Loucy (cell line): ENCODE results near the gene FAM180A.

Experiments used
- H2AFZ ChIP-seq: fragments of 200-600 bp; sonication (generic); 2 replicates; pipeline ENCODE4 v1.6.0; 2016; ENCODE audit warnings: antibody characterized with exemption, mild to moderate bottlenecking, low read length, moderate library complexity
- H3F3A ChIP-seq: fragments of 200-600 bp; 2 replicates; pipeline ENCODE4 v1.6.0; 2016; ENCODE audit warnings: antibody characterized with exemption, low read depth, mild to moderate bottlenecking
- H3K27me3 ChIP-seq: fragments of 200-600 bp; sonication (generic); 2 replicates; pipeline ENCODE4 v1.6.1; 2014; ENCODE audit warnings: low read length, mild to moderate bottlenecking; ENCODE audit not compliant: insufficient read depth, poor library complexity, severe bottlenecking
- H3K36me3 ChIP-seq: fragments of 200-600 bp; sonication (generic); 2 replicates; pipeline ENCODE4 v1.6.1; 2016; ENCODE audit warnings: low read length; ENCODE audit not compliant: insufficient read depth
- H3K4me1 ChIP-seq: fragments of 200-600 bp; sonication (generic); 2 replicates; pipeline ENCODE4 v1.5.1; 2014; ENCODE audit warnings: low read length, mild to moderate bottlenecking; ENCODE audit not compliant: insufficient read depth, poor library complexity, severe bottlenecking
- H3K4me2 ChIP-seq: fragments of 200-600 bp; sonication (generic); 2 replicates; pipeline ENCODE4 v1.6.0; 2014; ENCODE audit warnings: antibody characterized with exemption, low read length, low read depth, mild to moderate bottlenecking; ENCODE audit not compliant: poor library complexity, severe bottlenecking
- H3K4me3 ChIP-seq: fragments of 200-600 bp; sonication (generic); 2 replicates; pipeline ENCODE4 v1.5.1; 2014; ENCODE audit warnings: low read length, mild to moderate bottlenecking, mixed read lengths; ENCODE audit not compliant: poor library complexity, severe bottlenecking
- H3K79me2 ChIP-seq: fragments of 200-600 bp; sonication (generic); 2 replicates; pipeline ENCODE4 v1.6.1; 2014; ENCODE audit warnings: low read length; ENCODE audit not compliant: insufficient read depth
- H3K9ac ChIP-seq: fragments of 200-600 bp; sonication (generic); 2 replicates; pipeline ENCODE4 v1.6.0; 2014; ENCODE audit warnings: mild to moderate bottlenecking, low read depth, low read length, moderate library complexity; ENCODE audit not compliant: poor library complexity, severe bottlenecking
- H3K9me2 ChIP-seq: fragments of 200-600 bp; sonication (generic); replicated peaks from 2 replicates; pipeline ENCODE4 v1.6.1; 2016; ENCODE audit warnings: low read depth, low read length, mixed read lengths
- H3K9me3 ChIP-seq: fragments of 200-600 bp; sonication (generic); 2 replicates; pipeline ENCODE4 v1.6.1; 2014; ENCODE audit warnings: mild to moderate bottlenecking, antibody characterized with exemption, low read length, low read depth; ENCODE audit not compliant: insufficient read depth
- H4K20me1 ChIP-seq: fragments of 200-600 bp; sonication (generic); 2 replicates; pipeline ENCODE4 v1.6.0; 2014; ENCODE audit warnings: antibody characterized with exemption, low read length, mild to moderate bottlenecking; ENCODE audit not compliant: insufficient read depth, poor library complexity, severe bottlenecking
- CTCF ChIP-seq: fragments of 200-600 bp; sonication (generic); conservative IDR thresholded peaks from 2 replicates; pipeline ENCODE4 v1.5.1; 2014; ENCODE audit warnings: mild to moderate bottlenecking, antibody characterized with exemption, low read length
- EZH2phosphoT487 ChIP-seq: fragments of 200-600 bp; IDR thresholded peaks from 2 replicates; pipeline ENCODE4 v1.6.1; 2018; ENCODE audit warnings: antibody characterized with exemption, mild to moderate bottlenecking, moderate library complexity, borderline replicate concordance

Gene FAM180A

GRCh38 chr7:135728136-135728669, 20.4 kb downstream of the FAM180A start, which contains the start of gene SLC13A4:
SLC13A4 (minus strand) TSS chr7:135728186; CDS start chr7:135727496, 690 bp downstream.
- H3K9ac ChIP-seq: no peak within 1 kb of the TSS
- H3K36me3 ChIP-seq: no peaks in the 10 kb centered on the region
- H3K9me3 ChIP-seq: no peaks in the 10 kb centered on the region
- H3K4me2 ChIP-seq: no peak within 1 kb of the TSS
- H4K20me1 ChIP-seq: no peaks in the 10 kb centered on the region
- TF ChIP-seq CTCF: no peak
- TF ChIP-seq EZH2phosphoT487: no peak
- no peaks in the 10 kb centered on the region for H3K79me2 ChIP-seq
- no peaks in the 10 kb centered on the region for H3K27me3 ChIP-seq
- no peaks in the 10 kb centered on the region for H3K4me1 ChIP-seq
- no peaks in the 10 kb centered on the region for H3F3A ChIP-seq
- no peaks in the 10 kb centered on the region for H3K9me2 ChIP-seq
- H2AFZ ChIP-seq: no peak within 1 kb of the TSS
- no peak within 1 kb of the TSS for H3K4me3 ChIP-seq

GRCh38 chr7:135726911-135727673, 21.5 kb downstream of the FAM180A start:
- Histone ChIP-seq H3K9me3 (no peaks in the 10 kb centered on the region), H3K36me3 (no peaks in the 10 kb centered on the region), H3K4me1 (no peaks in the 10 kb centered on the region), H2AFZ (no peak overlapping the region), H3K9ac (no peak overlapping the region), H3K9me2 (no peaks in the 10 kb centered on the region), H3F3A (no peaks in the 10 kb centered on the region), H3K27me3 (no peaks in the 10 kb centered on the region), H3K79me2 (no peaks in the 10 kb centered on the region), H3K4me2 (no peak overlapping the region), H3K4me3 (no peak overlapping the region), H4K20me1 (no peaks in the 10 kb centered on the region)
- TF ChIP-seq CTCF (no peak), EZH2phosphoT487 (no peak)

- no peaks in the 10 kb centered on the region for H3K9me2 ChIP-seq
- H3K79me2 ChIP-seq: no peaks in the 10 kb centered on the region
- H3F3A ChIP-seq: no peaks in the 10 kb centered on the region
- no peaks in the 10 kb centered on the region for H3K27me3 ChIP-seq
- no peak overlapping the region for H2AFZ ChIP-seq
- H3K9me3 ChIP-seq: no peaks in the 10 kb centered on the region
- no peaks in the 10 kb centered on the region for H4K20me1 ChIP-seq
- no peak overlapping the region for H3K4me3 ChIP-seq
- H3K4me2 ChIP-seq: no peak overlapping the region
- no peaks in the 10 kb centered on the region for H3K36me3 ChIP-seq
- no peaks in the 10 kb centered on the region for H3K4me1 ChIP-seq
- no peak overlapping the region for H3K9ac ChIP-seq
- TF ChIP-seq EZH2phosphoT487 (no peak), CTCF (no peak)
Observed at GRCh38 chr7:135726276-135726788, 22.3 kb downstream of the FAM180A start.
